ENCODE results near the gene RXFP1.

GRCh38 chr4:158538176-158538575 lies 16.5 kb downstream of the RXFP1 start:
- TF ChIP-seq CEBPB (IDR thresholded peaks at IDR 0.05) (no peak), MAX (IDR thresholded peaks at IDR 0.05) (no peak), EP300 (IDR thresholded peaks at IDR 0.05; ENCODE audit: borderline replicate concordance) (no peak), TEAD4 (IDR thresholded peaks at IDR 0.05) (no peak), EGR1 (IDR thresholded peaks at IDR 0.05) (no peak), TAF1 (IDR thresholded peaks at IDR 0.05; ENCODE audit: low read depth) (no peak), YY1 (IDR thresholded peaks at IDR 0.05; ENCODE audit: low read depth) (no peak), REST (IDR thresholded peaks at IDR 0.05; ENCODE audit: low read depth) (no peak), RAD21 (IDR thresholded peaks at IDR 0.05; ENCODE audit: low read depth) (no peak), FOXM1 (IDR thresholded peaks at IDR 0.05; ENCODE audit: borderline replicate concordance, low read depth) (no peak)

Measured in Ishikawa (cell line).